Astrocyte (in vitro differentiated cells and primary cell): Measurements from ENCODE around the gene FARS2. TPM values are rescaled to one million over a fixed set of nuclear protein-coding genes. Genes with fewer than 3 reads are reported as not detected.

Source experiments
- DNase-seq: peaks from one replicate; pipeline ENCODE4 v3.0.0-alpha.2; 2010; ENCODE audit warnings: low read depth
- FAIRE-seq: peaks from 2 replicates; lab custom pipeline; 2011; peaks lifted over from hg19 to GRCh38; lab: Jason Lieb, UNC
- H2AFZ ChIP-seq: 2 replicates; pipeline ENCODE4 v1.6.0; 2012; ENCODE audit warnings: low read depth, low read length, inconsistent platforms
- H3K27ac ChIP-seq: 2 replicates; pipeline ENCODE4 v1.5.1; 2011; ENCODE audit warnings: low read depth, low read length, inconsistent platforms
- H3K27me3 ChIP-seq: 2 replicates; pipeline ENCODE4 v1.6.0; 2011; ENCODE audit warnings: low read length, inconsistent platforms; ENCODE audit not compliant: insufficient read depth
- H3K36me3 ChIP-seq: 2 replicates; pipeline ENCODE4 v1.5.1; 2011; ENCODE audit warnings: low read length, inconsistent platforms; ENCODE audit not compliant: insufficient read depth
- H3K4me1 ChIP-seq: 2 replicates; pipeline ENCODE4 v1.5.1; 2011; ENCODE audit warnings: low read length, inconsistent platforms; ENCODE audit not compliant: insufficient read depth
- H3K4me2 ChIP-seq: 2 replicates; pipeline ENCODE4 v1.6.0; 2012; ENCODE audit warnings: low read length, inconsistent platforms
- H3K4me3 ChIP-seq: 2 replicates; pipeline ENCODE4 v1.5.1; 2011; ENCODE audit warnings: low read depth, mild to moderate bottlenecking, low read length, inconsistent platforms; ENCODE audit not compliant: insufficient read depth
- H3K79me2 ChIP-seq: 2 replicates; pipeline ENCODE4 v1.6.0; 2012; ENCODE audit warnings: mild to moderate bottlenecking, low read length, inconsistent platforms; ENCODE audit not compliant: insufficient read depth
- H3K9ac ChIP-seq: 2 replicates; pipeline ENCODE4 v1.6.0; 2012; ENCODE audit warnings: mild to moderate bottlenecking, low read length, inconsistent platforms
- H3K9me3 ChIP-seq: 2 replicates; pipeline ENCODE4 v1.5.1; 2012; ENCODE audit warnings: low read depth, mild to moderate bottlenecking, low read length, inconsistent platforms; ENCODE audit not compliant: insufficient read depth
- H4K20me1 ChIP-seq: 2 replicates; pipeline ENCODE4 v1.6.0; 2012; ENCODE audit warnings: low read length, inconsistent platforms; ENCODE audit not compliant: insufficient read depth
- H3K27ac Mint-ChIP-seq: one replicate; pipeline ENCODE4 v1.8.0; 2021; ENCODE audit warnings: mild to moderate bottlenecking, mixed read lengths; ENCODE audit not compliant: unreplicated experiment
- H3K27me3 Mint-ChIP-seq: one replicate; pipeline ENCODE4 v1.8.0; 2021; ENCODE audit warnings: low read depth, mixed read lengths; ENCODE audit not compliant: unreplicated experiment
- H3K36me3 Mint-ChIP-seq: one replicate; pipeline ENCODE4 v1.8.0; 2021; ENCODE audit warnings: low read depth, mixed read lengths; ENCODE audit not compliant: unreplicated experiment
- H3K4me1 Mint-ChIP-seq: one replicate; pipeline ENCODE4 v1.8.0; 2021; ENCODE audit warnings: low read depth, mixed read lengths; ENCODE audit not compliant: unreplicated experiment
- H3K4me3 Mint-ChIP-seq: one replicate; pipeline ENCODE4 v1.8.0; 2021; ENCODE audit warnings: mild to moderate bottlenecking, moderate library complexity, mixed read lengths; ENCODE audit not compliant: unreplicated experiment
- H3K9me3 Mint-ChIP-seq: one replicate; pipeline ENCODE4 v1.8.0; 2021; ENCODE audit warnings: mild to moderate bottlenecking, mixed read lengths; ENCODE audit not compliant: unreplicated experiment
- CTCF ChIP-seq: IDR thresholded peaks from 2 replicates; pipeline ENCODE4 v1.5.1; 2011; ENCODE audit warnings: low read depth, mild to moderate bottlenecking, inconsistent platforms, low read length, moderate library complexity; ENCODE audit not compliant: insufficient read depth
- EZH2 ChIP-seq: IDR thresholded peaks from 2 replicates; pipeline ENCODE4 v1.6.1; 2012; ENCODE audit warnings: mild to moderate bottlenecking, low read length, inconsistent platforms; ENCODE audit not compliant: insufficient read depth
- total RNA-seq: library from RNA; stranded (reverse); gene quantifications from 2 replicates; pipeline ENCODE4 v1.2.1, GENCODE V29; 2021

The FARS2 gene
- total RNA-seq, 1 donor from 2014 or later = 13.3 TPM

- Histone ChIP-seq H3K9me3 (no peaks in the 10 kb centered on the region), H3K79me2 (peaks cover 5% of the 10 kb centered on the region), H3K4me3 (no peak overlapping the region), H3K4me1 (peaks cover 2% of the 10 kb centered on the region), H3K4me2 (no peak overlapping the region), H3K36me3 (no peaks in the 10 kb centered on the region), H3K27ac (no peak overlapping the region), H3K27me3 (no peaks in the 10 kb centered on the region), H4K20me1 (peaks cover 39% of the 10 kb centered on the region), H2AFZ (no peak overlapping the region), H3K9ac (no peak overlapping the region)
- H3K27ac Mint-ChIP-seq = no peak overlapping the region
- no peaks in the 10 kb centered on the region for H3K27me3 Mint-ChIP-seq
- H3K9me3 Mint-ChIP-seq = no peaks in the 10 kb centered on the region
- no peaks in the 10 kb centered on the region for H3K4me1 Mint-ChIP-seq
- no peak for DNase-seq
- no peaks in the 10 kb centered on the region for H3K36me3 Mint-ChIP-seq
- FAIRE-seq = no peak
- H3K4me3 Mint-ChIP-seq = no peak overlapping the region
- TF ChIP-seq EZH2 (no peak), CTCF (no peak)
Measured at GRCh38 chr6:5280920-5281319, 19.6 kb downstream of the FARS2 start.

DNA sequence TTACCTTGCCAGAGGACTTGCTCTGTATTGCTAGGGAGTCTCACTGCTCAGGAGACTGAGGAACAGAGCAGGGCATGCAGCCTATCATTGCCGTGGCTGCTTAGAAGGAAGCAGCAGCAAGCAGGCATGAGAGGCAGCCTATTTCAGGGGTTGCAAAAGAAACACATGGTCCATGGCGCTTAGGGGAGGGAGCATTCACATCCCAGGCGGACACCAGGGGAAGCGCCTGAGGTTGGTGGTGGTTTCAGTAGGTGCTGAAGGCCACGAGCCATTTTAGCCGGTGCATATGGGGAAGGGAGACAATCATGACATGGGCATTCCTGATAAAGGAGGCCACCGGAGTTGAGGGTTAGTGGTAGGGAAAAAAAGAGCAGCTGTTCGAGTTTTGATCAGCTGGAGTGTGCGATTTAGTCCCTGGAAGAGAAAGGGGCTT lies 20.9 kb downstream of the FARS2 start:
- Histone ChIP-seq H2AFZ (no peak overlapping the region), H3K27me3 (no peaks in the 10 kb centered on the region), H3K27ac (no peak overlapping the region), H3K4me1 (peaks cover 2% of the 10 kb centered on the region), H3K79me2 (peaks cover 5% of the 10 kb centered on the region), H4K20me1 (peaks cover 44% of the 10 kb centered on the region), H3K9me3 (no peaks in the 10 kb centered on the region), H3K36me3 (no peaks in the 10 kb centered on the region), H3K4me2 (no peak overlapping the region), H3K9ac (no peak overlapping the region), H3K4me3 (no peak overlapping the region)
- H3K4me1 Mint-ChIP-seq = no peaks in the 10 kb centered on the region
- DNase-seq = no peak
- no peaks in the 10 kb centered on the region for H3K9me3 Mint-ChIP-seq
- H3K27ac Mint-ChIP-seq = no peak overlapping the region
- no peaks in the 10 kb centered on the region for H3K27me3 Mint-ChIP-seq
- TF ChIP-seq EZH2 (no peak), CTCF (no peak)
- no peak for FAIRE-seq
- H3K4me3 Mint-ChIP-seq = no peak overlapping the region
- H3K36me3 Mint-ChIP-seq = no peaks in the 10 kb centered on the region

- no peaks in the 10 kb centered on the region for H3K27me3 ChIP-seq
- H3K9ac ChIP-seq = no peak overlapping the region
- peaks cover 9% of the 10 kb centered on the region for H3K4me1 Mint-ChIP-seq
- H3K4me3 Mint-ChIP-seq = no peak overlapping the region
- H3K27me3 Mint-ChIP-seq = no peaks in the 10 kb centered on the region
- no peak for DNase-seq
- H2AFZ ChIP-seq = no peak overlapping the region
- no peaks in the 10 kb centered on the region for H3K36me3 ChIP-seq
- peaks cover 18% of the 10 kb centered on the region for H3K79me2 ChIP-seq
- no peak overlapping the region for H3K27ac ChIP-seq
- H3K4me1 ChIP-seq = peaks cover 7% of the 10 kb centered on the region
- H3K27ac Mint-ChIP-seq = no peak overlapping the region
- no peak for TF ChIP-seq EZH2
- no peak for TF ChIP-seq CTCF
- no peak overlapping the region for H3K4me2 ChIP-seq
- H3K36me3 Mint-ChIP-seq = no peaks in the 10 kb centered on the region
- FAIRE-seq = no peak
- no peak overlapping the region for H3K4me3 ChIP-seq
- no peaks in the 10 kb centered on the region for H3K9me3 ChIP-seq
- H4K20me1 ChIP-seq = peaks cover 64% of the 10 kb centered on the region
- H3K9me3 Mint-ChIP-seq = no peaks in the 10 kb centered on the region
Measured at GRCh38 chr6:5285081-5285480, 23.8 kb downstream of the FARS2 start.
